ENCODE data around the gene ADCY4. TPM values are rescaled to one million over a fixed set of nuclear protein-coding genes. Genes with fewer than 3 reads are reported as not detected.

ADCY4 gene
- total and polyA plus RNA-seq, 2 of the 13 experiments (the other 11 are each of a cell fraction or from before 2014, with no cell fraction given) = 0.03 TPM; not detected in 1

DNA sequence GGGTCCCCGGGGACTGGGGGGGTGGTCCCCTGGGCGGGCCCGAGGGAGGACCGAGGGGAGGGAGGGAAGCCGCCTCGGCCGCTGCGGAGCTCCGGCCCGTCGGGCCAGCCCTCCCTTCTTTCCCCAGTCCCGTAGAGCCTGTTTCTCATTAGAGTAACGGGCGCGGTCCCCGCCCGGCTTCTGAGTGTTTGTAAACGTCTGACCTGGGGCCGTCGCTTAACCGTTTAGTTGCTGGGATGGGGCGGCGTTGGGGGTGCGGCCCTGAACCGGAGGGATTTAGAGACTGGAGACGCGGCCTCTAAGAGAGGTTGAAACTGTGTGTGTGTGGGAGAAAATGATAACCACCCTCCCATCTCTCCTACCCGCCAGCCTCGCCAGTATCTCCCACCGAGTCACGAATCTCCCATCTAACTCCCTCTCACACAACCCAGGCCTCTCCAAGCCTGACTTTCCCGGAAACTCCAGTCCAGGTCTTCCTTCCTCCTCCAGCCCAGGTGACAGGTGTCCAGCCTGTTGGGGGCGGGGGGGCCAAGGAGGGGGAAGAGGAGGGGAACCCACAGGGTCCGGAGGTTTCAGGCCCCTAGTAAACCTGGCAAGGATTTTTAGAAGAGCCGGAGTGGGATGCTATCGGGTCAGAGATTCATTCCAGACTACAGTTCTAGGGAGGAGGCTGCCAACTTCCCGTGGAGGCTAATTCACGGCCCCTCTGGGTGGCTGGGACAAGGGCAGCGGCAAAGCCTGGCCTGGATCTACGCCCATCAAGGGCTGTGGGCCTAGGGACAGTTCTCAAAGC is 32.0 kb upstream of the ADCY4 start (continued):
- TF ChIP-seq, protein P1, sequence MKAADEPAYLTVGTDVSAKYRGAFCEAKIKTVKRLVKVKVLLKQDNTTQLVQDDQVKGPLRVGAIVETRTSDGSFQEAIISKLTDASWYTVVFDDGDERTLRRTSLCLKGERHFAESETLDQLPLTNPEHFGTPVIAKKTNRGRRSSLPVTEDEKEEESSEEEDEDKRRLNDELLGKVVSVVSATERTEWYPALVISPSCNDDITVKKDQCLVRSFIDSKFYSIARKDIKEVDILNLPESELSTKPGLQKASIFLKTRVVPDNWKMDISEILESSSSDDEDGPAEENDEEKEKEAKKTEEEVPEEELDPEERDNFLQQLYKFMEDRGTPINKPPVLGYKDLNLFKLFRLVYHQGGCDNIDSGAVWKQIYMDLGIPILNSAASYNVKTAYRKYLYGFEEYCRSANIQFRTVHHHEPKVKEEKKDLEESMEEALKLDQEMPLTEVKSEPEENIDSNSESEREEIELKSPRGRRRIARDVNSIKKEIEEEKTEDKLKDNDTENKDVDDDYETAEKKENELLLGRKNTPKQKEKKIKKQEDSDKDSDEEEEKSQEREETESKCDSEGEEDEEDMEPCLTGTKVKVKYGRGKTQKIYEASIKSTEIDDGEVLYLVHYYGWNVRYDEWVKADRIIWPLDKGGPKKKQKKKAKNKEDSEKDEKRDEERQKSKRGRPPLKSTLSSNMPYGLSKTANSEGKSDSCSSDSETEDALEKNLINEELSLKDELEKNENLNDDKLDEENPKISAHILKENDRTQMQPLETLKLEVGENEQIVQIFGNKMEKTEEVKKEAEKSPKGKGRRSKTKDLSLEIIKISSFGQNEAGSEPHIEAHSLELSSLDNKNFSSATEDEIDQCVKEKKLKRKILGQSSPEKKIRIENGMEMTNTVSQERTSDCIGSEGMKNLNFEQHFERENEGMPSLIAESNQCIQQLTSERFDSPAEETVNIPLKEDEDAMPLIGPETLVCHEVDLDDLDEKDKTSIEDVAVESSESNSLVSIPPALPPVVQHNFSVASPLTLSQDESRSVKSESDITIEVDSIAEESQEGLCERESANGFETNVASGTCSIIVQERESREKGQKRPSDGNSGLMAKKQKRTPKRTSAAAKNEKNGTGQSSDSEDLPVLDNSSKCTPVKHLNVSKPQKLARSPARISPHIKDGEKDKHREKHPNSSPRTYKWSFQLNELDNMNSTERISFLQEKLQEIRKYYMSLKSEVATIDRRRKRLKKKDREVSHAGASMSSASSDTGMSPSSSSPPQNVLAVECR (CRISPR knock-in tag; IDR thresholded peaks at IDR 0.05; ENCODE audit: borderline replicate concordance) = peak; percentile 62
- peak; percentile 88 for TF ChIP-seq TARDBP (CRISPR knock-in tag; IDR thresholded peaks at IDR 0.05)
- peak; percentile 72 for TF ChIP-seq SAP130 (CRISPR knock-in tag; IDR thresholded peaks at IDR 0.05; ENCODE audit: low read depth)

DNA sequence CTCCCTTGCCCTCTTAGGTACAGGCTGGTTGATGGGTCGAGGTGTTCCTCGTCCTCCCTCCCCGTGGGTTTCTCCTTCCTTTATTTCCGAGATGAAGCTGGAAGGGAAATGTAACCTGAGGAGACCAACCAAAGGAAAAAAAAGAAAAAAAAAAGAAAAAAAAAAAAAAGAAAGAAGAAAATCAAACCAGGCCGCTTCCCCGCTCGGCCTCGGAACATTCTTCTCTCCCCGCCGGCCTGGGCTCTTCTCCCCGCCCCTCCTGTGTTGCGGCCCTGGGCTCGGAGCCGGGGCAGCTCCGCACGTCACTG is 31.5 kb upstream of the ADCY4 start:
- in situ Hi-C loops (cut with HindIII; ENCODE audit: extremely low pct_ligation_motif_present, low pct_unique_long_range_greater_than_20kb) (loop anchor here (5.0 kb wide), 1 partner anchor 66 kb away; no protein-coding TSS in a partner anchor), intact Hi-C loops (cut with micrococcal nuclease; ENCODE audit: unreplicated experiment) (loop anchor here (5.0 kb wide), 1 partner anchor 196 kb away; no protein-coding TSS in a partner anchor)
- Histone ChIP-seq H4K20me1 (ENCODE audit: insufficient read depth, low read length) (no peaks in the 10 kb centered on the region), H3K36me3 (replicated peaks in 1 of 2; ENCODE audit: control insufficient read depth in 1 of 2, insufficient read depth in 2 of 2, low read length in 2 of 2) (no peaks in the 10 kb centered on the region), H3K4me3 (replicated peaks in 1 of 3; ENCODE audit: insufficient read depth in 1 of 3, low read depth in 2 of 3, low read length in 3 of 3) (peak overlapping the region; percentile 71 to 80 (median 74)), H3K9ac (ENCODE audit: insufficient read depth, low read depth, low read length) (peak overlapping the region; percentile 35; the same call in 1 of the 2 replicates), H3K27ac (ENCODE audit: extremely low read length, insufficient read depth, low read length) (no peak overlapping the region), H2AFZ (ENCODE audit: low read length) (no peak overlapping the region), H3K27me3 (ENCODE audit: control insufficient read depth in 1 of 2, insufficient read depth in 2 of 2, low read length in 2 of 2) (peaks cover 20 to 48% of the 10 kb centered on the region in 2 experiments), H3K79me2 (ENCODE audit: insufficient read depth, low read length) (no peaks in the 10 kb centered on the region), H3K4me2 (ENCODE audit: low read depth, low read length) (peak overlapping the region; percentile 99), H3K9me3 (ENCODE audit: low read length) (no peaks in the 10 kb centered on the region), H3K4me1 (ENCODE audit: insufficient read depth, low read length) (peaks cover 26% of the 10 kb centered on the region)
- peak; percentile 34 for ATAC-seq
- ChIA-PET CTCF (ENCODE audit: low intra/inter-chr PET ratio, low total read pairs) (interaction anchor here (1.9 to 7.9 kb wide), 5 partner anchors 33 to 76 kb away, joined by 4 to 295 read pairs (median 30); partner anchors contain the start of genes ADCY4, CBLN3, KHNYN and SDR39U1), POLR2A (interaction anchor here (0.6 to 2.3 kb wide), 12 partner anchors 12 to 273 kb away, joined by 3 to 90 read pairs (median 6); partner anchors contain the start of genes CBLN3, CIDEB, EMC9 and KHNYN)
- no peak for FAIRE-seq
- no peak for DNase-seq (ENCODE audit: low spot score)
- under 1% methylated on average over 16 of the region's 16 CpGs for WGBS (ENCODE audit: low lambda C conversion rate)
- BruUV-seq (replicated peaks) = no TSS peak
- TF ChIP-seq ZNF530 (CRISPR knock-in tag; IDR thresholded peaks at IDR 0.05; ENCODE audit: low read depth) = no peak
- TF ChIP-seq ZNF260 (CRISPR knock-in tag; IDR thresholded peaks at IDR 0.05; ENCODE audit: borderline replicate concordance, low read depth) = 0 out of 2 replicates have a peak, but pooled peaks have one; percentile 68
- TF ChIP-seq, protein P2, sequence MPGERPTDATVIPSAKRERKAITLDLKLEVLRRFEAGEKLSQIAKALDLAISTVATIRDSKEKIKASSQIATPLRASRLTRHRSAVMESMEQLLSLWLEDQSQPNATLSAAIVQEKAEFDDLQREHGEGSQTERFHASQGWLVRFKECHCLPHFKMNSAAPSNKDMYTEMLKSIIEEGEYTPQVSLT (CRISPR knock-in tag; IDR thresholded peaks at IDR 0.05; ENCODE audit: borderline replicate concordance, low read depth) = no peak
- TF ChIP-seq ZNF563 (CRISPR knock-in tag; IDR thresholded peaks at IDR 0.05) = peak; percentile 48; the same call in 1 of the 2 replicates
- peak; percentile 9 for TF ChIP-seq AGO1 (IDR thresholded peaks at IDR 0.05; ENCODE audit: low read depth, low read length, poor library complexity, severe bottlenecking)
- TF ChIP-seq RBM39 (IDR thresholded peaks at IDR 0.05; ENCODE audit: low read depth, low read length, poor library complexity, severe bottlenecking) = peak; percentile 9
- TF ChIP-seq SSRP1 (CRISPR knock-in tag; IDR thresholded peaks at IDR 0.05) = no peak
- TF ChIP-seq U2AF2 (IDR thresholded peaks at IDR 0.05; ENCODE audit: low read depth, low read length) = 0 out of 2 replicates have a peak, but pooled peaks have one; percentile 49
- TF ChIP-seq, protein P3, sequence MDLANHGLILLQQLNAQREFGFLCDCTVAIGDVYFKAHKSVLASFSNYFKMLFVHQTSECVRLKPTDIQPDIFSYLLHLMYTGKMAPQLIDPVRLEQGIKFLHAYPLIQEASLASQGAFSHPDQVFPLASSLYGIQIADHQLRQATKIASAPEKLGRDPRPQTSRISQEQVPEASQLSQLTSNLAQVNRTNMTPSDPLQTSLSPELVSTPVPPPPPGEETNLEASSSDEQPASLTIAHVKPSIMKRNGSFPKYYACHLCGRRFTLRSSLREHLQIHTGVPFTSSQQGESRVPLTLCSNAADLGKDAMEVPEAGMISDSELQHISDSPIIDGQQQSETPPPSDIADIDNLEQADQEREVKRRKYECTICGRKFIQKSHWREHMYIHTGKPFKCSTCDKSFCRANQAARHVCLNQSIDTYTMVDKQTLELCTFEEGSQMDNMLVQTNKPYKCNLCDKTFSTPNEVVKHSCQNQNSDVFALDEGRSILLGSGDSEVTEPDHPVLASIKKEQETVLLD (CRISPR knock-in tag; IDR thresholded peaks at IDR 0.05; ENCODE audit: low read depth) = no peak
- TF ChIP-seq ZNF446 (CRISPR knock-in tag; IDR thresholded peaks at IDR 0.05) = peak; percentile 39; the same call in 1 of the 2 replicates
- no peak for TF ChIP-seq MYC (CRISPR knock-in tag; IDR thresholded peaks at IDR 0.05; ENCODE audit: borderline replicate concordance)
- no peak for TF ChIP-seq TBP (CRISPR knock-in tag; IDR thresholded peaks at IDR 0.05)

Measured in HepG2 (cell line).